ENCODE results near the gene CMTM6.

DNA sequence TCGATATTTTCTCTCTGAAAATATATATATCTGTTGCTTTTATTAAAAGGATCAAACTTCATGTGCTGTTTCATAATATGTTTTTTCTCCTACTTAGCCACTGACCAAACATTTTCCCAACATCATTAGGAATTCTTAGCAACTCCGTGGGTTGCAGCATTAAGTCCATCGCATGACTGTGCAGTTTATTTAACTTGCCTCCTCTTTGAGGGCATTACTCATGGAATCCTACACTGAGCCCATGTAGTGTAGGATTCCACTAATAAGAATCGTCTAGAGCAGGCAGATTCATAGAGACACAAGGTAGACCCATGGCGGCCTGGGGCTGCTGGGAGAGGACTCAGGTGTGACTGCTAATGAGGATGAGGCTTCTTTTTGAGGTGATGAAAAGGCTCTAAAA is 49.3 kb downstream of the CMTM6 start:
- TF ChIP-seq POLR2A (IDR thresholded peaks at IDR 0.05) = no peak
- TF ChIP-seq, protein P1, sequence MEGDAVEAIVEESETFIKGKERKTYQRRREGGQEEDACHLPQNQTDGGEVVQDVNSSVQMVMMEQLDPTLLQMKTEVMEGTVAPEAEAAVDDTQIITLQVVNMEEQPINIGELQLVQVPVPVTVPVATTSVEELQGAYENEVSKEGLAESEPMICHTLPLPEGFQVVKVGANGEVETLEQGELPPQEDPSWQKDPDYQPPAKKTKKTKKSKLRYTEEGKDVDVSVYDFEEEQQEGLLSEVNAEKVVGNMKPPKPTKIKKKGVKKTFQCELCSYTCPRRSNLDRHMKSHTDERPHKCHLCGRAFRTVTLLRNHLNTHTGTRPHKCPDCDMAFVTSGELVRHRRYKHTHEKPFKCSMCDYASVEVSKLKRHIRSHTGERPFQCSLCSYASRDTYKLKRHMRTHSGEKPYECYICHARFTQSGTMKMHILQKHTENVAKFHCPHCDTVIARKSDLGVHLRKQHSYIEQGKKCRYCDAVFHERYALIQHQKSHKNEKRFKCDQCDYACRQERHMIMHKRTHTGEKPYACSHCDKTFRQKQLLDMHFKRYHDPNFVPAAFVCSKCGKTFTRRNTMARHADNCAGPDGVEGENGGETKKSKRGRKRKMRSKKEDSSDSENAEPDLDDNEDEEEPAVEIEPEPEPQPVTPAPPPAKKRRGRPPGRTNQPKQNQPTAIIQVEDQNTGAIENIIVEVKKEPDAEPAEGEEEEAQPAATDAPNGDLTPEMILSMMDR (IDR thresholded peaks at IDR 0.05) = no peak

All from heart left ventricle (tissue), 13 donors.